Heart left ventricle (tissue), 13 donors: ENCODE results near the gene DYNC1H1.

Experiments used
- POLR2A ChIP-seq, 2 donors: fragments of 450-650 bp; IDR thresholded peaks; one replicate each; pipeline ENCODE4 v1.6.1; 2017; ENCODE audit warnings: antibody characterized with exemption in 2 of 2, mild to moderate bottlenecking in 2 of 2, moderate library complexity in 2 of 2
- TF ChIP-seq, protein P1 (sequence below), 12 donors: fragments of 200-600 bp; sonication (generic) in 4 of 12; IDR thresholded peaks; one replicate each; pipeline versions ENCODE4 v1.5.0 to v1.8.0; 2018 to 2022; ENCODE audit warnings: antibody characterized with exemption in 12 of 12, mild to moderate bottlenecking in 5 of 12
- donor health status: ischemic (EF 13 %, LVEDD 7.1; RV severe dilation, severe dysfunction).
- donor health status: DM: no; HTN: yes; CAD: no.
- donor health status: DM: no; HTN: no; CAD: no.
- donor health status: ischemic (EF 25% LVEDD 6.9; RV normal size, moderate dysfunction).
- donor health status: ischemic (EF 25% LVEDD 5.7; RV mildly dilated, moderate dysfunction).
- donor health status: ischemic (EF 35%, LVEDD 5.7; RV mildly dilated, moderate dysfunction).
- donor health status: nonischemic (EF 11% LVEDD 7.7; RV severe dilation, severe dysfunction).
- donor health status: DM: yes; HTN: yes; CAD: no.
- donor health status: PGD.
- donor health status: ischemic (EF 29% LVEDD 5.4; RV normal size, mild dysfunction).
- donor health status: nonischemic (EF 23%, LVEDD 6.1; RV moderate dilation, normal function).

DNA sequence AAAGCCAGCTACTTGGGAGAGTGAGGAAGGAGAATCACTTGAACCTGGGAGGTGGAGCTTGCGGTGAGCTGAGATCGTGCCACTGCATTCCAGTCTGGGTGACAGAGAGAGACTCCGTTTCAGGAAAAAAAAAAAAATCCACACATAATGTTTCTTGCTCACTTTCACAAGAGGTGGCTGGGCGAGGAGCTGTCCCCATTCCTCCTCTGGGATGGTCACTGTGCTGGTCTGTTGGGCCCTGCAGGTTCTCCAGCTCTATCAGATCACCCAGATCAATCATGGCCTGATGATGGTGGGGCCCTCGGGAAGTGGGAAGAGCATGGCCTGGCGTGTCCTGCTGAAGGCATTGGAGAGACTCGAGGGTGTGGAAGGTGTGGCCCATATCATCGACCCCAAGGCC is 47.3 kb downstream of the DYNC1H1 start:
- TF ChIP-seq, protein P1, sequence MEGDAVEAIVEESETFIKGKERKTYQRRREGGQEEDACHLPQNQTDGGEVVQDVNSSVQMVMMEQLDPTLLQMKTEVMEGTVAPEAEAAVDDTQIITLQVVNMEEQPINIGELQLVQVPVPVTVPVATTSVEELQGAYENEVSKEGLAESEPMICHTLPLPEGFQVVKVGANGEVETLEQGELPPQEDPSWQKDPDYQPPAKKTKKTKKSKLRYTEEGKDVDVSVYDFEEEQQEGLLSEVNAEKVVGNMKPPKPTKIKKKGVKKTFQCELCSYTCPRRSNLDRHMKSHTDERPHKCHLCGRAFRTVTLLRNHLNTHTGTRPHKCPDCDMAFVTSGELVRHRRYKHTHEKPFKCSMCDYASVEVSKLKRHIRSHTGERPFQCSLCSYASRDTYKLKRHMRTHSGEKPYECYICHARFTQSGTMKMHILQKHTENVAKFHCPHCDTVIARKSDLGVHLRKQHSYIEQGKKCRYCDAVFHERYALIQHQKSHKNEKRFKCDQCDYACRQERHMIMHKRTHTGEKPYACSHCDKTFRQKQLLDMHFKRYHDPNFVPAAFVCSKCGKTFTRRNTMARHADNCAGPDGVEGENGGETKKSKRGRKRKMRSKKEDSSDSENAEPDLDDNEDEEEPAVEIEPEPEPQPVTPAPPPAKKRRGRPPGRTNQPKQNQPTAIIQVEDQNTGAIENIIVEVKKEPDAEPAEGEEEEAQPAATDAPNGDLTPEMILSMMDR (IDR thresholded peaks at IDR 0.05), result no peak
- no peak for TF ChIP-seq POLR2A (IDR thresholded peaks at IDR 0.05)
